Measurements from ENCODE around the gene ABCC9.

The ABCC9 gene

GRCh38 chr12:21771311-21771710, 169.9 kb downstream of the ABCC9 start:
- DNase-seq: no peak

- no peak for DNase-seq
These were observed 171.9 kb downstream of the ABCC9 start for GRCh38 chr12:21769307-21769706.

GRCh38 chr12:21766403-21766802, 174.8 kb downstream of the ABCC9 start:
- DNase-seq: no peak

GRCh38 chr12:21764950-21765349, 176.3 kb downstream of the ABCC9 start:
- no peak for DNase-seq

GRCh38 chr12:21764065-21764464, 177.2 kb downstream of the ABCC9 start:
- no peak for DNase-seq

GRCh38 chr12:21763531-21763930, 177.7 kb downstream of the ABCC9 start:
- no peak for DNase-seq

- no peak for DNase-seq
These were observed 181.5 kb downstream of the ABCC9 start for GRCh38 chr12:21759737-21760136.

- no peak for DNase-seq
These were observed 183.5 kb downstream of the ABCC9 start for GRCh38 chr12:21757735-21758134.

- no peak for DNase-seq
These were observed 184.5 kb downstream of the ABCC9 start for GRCh38 chr12:21756699-21757098.

- DNase-seq: peak; percentile 71
These were observed 189.7 kb downstream of the ABCC9 start for GRCh38 chr12:21751517-21751916.
